ENCODE data around the gene TOMT.

The TOMT gene

GRCh38 chr11:72105888-72106287 lies at the start of gene TOMT:
Gene TOMT, plus strand, starts transcription at chr11:72105924. Its CDS starts 28 bp downstream, at chr11:72105952.
- peaks cover 12% of the 10 kb centered on the region for H3K36me3 Mint-ChIP-seq (ENCODE audit: low read depth)
- H3K4me3 Mint-ChIP-seq, result no peak within 1 kb of the TSS
- DNase-seq, result no peak
- no peak within 1 kb of the TSS for H3K27ac Mint-ChIP-seq
- H3K27me3 Mint-ChIP-seq, result no peaks in the 10 kb centered on the region
- peaks cover 29% of the 10 kb centered on the region for H3K4me1 Mint-ChIP-seq
- H3K9me3 Mint-ChIP-seq, result no peaks in the 10 kb centered on the region
- ATAC-seq, result no peak

- H3K36me3 Mint-ChIP-seq (ENCODE audit: low read depth), result peaks cover 15% of the 10 kb centered on the region
- DNase-seq (no peak), ATAC-seq (no peak)
- no peaks in the 10 kb centered on the region for H3K4me1 Mint-ChIP-seq
- no peaks in the 10 kb centered on the region for H3K9me3 Mint-ChIP-seq
- H3K27ac Mint-ChIP-seq, result no peak overlapping the region
- H3K4me3 Mint-ChIP-seq, result no peak overlapping the region
- no peaks in the 10 kb centered on the region for H3K27me3 Mint-ChIP-seq
These were observed 47.2 kb upstream of the TOMT start for GRCh38 chr11:72058416-72059034.

- ATAC-seq, result no peak
- Mint-ChIP-seq H3K27me3 (no peaks in the 10 kb centered on the region), H3K4me1 (no peaks in the 10 kb centered on the region), H3K27ac (peak overlapping the region; percentile 5), H3K36me3 (ENCODE audit: low read depth) (peaks cover 13% of the 10 kb centered on the region), H3K9me3 (no peaks in the 10 kb centered on the region), H3K4me3 (no peak overlapping the region)
- no peak for DNase-seq
These were observed 43.9 kb upstream of the TOMT start for GRCh38 chr11:72061739-72062396.

- Mint-ChIP-seq H3K4me1 (peaks cover 30% of the 10 kb centered on the region), H3K9me3 (no peaks in the 10 kb centered on the region), H3K4me3 (no peak overlapping the region), H3K36me3 (ENCODE audit: low read depth) (peaks cover 16% of the 10 kb centered on the region), H3K27ac (no peak overlapping the region), H3K27me3 (no peaks in the 10 kb centered on the region)
- DNase-seq (no peak), ATAC-seq (no peak)
These were observed 38.9 kb upstream of the TOMT start for GRCh38 chr11:72066855-72067254.

GRCh38 chr11:72067266-72067665 lies 38.5 kb upstream of the TOMT start:
- Mint-ChIP-seq H3K4me1 (peaks cover 34% of the 10 kb centered on the region), H3K27ac (no peak overlapping the region), H3K36me3 (ENCODE audit: low read depth) (peaks cover 14% of the 10 kb centered on the region), H3K27me3 (no peaks in the 10 kb centered on the region), H3K4me3 (no peak overlapping the region), H3K9me3 (no peaks in the 10 kb centered on the region)
- DNase-seq (no peak), ATAC-seq (no peak)

- Mint-ChIP-seq H3K9me3 (no peaks in the 10 kb centered on the region), H3K36me3 (ENCODE audit: low read depth) (peaks cover 14% of the 10 kb centered on the region), H3K4me1 (peaks cover 38% of the 10 kb centered on the region), H3K4me3 (no peak overlapping the region), H3K27me3 (no peaks in the 10 kb centered on the region), H3K27ac (no peak overlapping the region)
- no peak for ATAC-seq
- no peak for DNase-seq
These were observed 38.0 kb upstream of the TOMT start for GRCh38 chr11:72067676-72068075.

- no peaks in the 10 kb centered on the region for H3K27me3 Mint-ChIP-seq
- no peaks in the 10 kb centered on the region for H3K9me3 Mint-ChIP-seq
- H3K4me1 Mint-ChIP-seq, result peaks cover 41% of the 10 kb centered on the region
- ATAC-seq (no peak), DNase-seq (no peak)
- peaks cover 14% of the 10 kb centered on the region for H3K36me3 Mint-ChIP-seq (ENCODE audit: low read depth)
- H3K27ac Mint-ChIP-seq, result peak overlapping the region; percentile 20
- H3K4me3 Mint-ChIP-seq, result no peak overlapping the region
These were observed 36.5 kb upstream of the TOMT start for GRCh38 chr11:72069200-72069599.

- Mint-ChIP-seq H3K27ac (peak overlapping the region; percentile 20), H3K4me3 (no peak overlapping the region), H3K27me3 (no peaks in the 10 kb centered on the region), H3K36me3 (ENCODE audit: low read depth) (peaks cover 14% of the 10 kb centered on the region), H3K9me3 (no peaks in the 10 kb centered on the region), H3K4me1 (peaks cover 41% of the 10 kb centered on the region)
- DNase-seq (no peak), ATAC-seq (peak; percentile 73)
These were observed 35.9 kb upstream of the TOMT start for GRCh38 chr11:72069787-72070251.

- Mint-ChIP-seq H3K27ac (peak overlapping the region; percentile 20), H3K9me3 (no peaks in the 10 kb centered on the region), H3K4me1 (peaks cover 44% of the 10 kb centered on the region), H3K4me3 (no peak overlapping the region), H3K27me3 (no peaks in the 10 kb centered on the region), H3K36me3 (ENCODE audit: low read depth) (peaks cover 14% of the 10 kb centered on the region)
- DNase-seq (no peak), ATAC-seq (no peak)
These were observed 35.2 kb upstream of the TOMT start for GRCh38 chr11:72070491-72070890.

- Mint-ChIP-seq H3K27ac (no peak overlapping the region), H3K4me3 (no peak overlapping the region), H3K9me3 (no peaks in the 10 kb centered on the region), H3K27me3 (no peaks in the 10 kb centered on the region), H3K36me3 (ENCODE audit: low read depth) (peaks cover 19% of the 10 kb centered on the region), H3K4me1 (peaks cover 48% of the 10 kb centered on the region)
- ATAC-seq (peak; percentile 59), DNase-seq (no peak)
These were observed 33.4 kb upstream of the TOMT start for GRCh38 chr11:72072348-72072747.

GRCh38 chr11:72075109-72075508 lies 30.6 kb upstream of the TOMT start:
- H3K27ac Mint-ChIP-seq, result no peak overlapping the region
- no peak overlapping the region for H3K4me3 Mint-ChIP-seq
- H3K4me1 Mint-ChIP-seq, result peaks cover 42% of the 10 kb centered on the region
- H3K9me3 Mint-ChIP-seq, result no peaks in the 10 kb centered on the region
- peaks cover 11% of the 10 kb centered on the region for H3K36me3 Mint-ChIP-seq (ENCODE audit: low read depth)
- H3K27me3 Mint-ChIP-seq, result no peaks in the 10 kb centered on the region
- no peak for ATAC-seq
- DNase-seq, result no peak

GRCh38 chr11:72075756-72076155 lies 30.0 kb upstream of the TOMT start:
- Mint-ChIP-seq H3K27me3 (no peaks in the 10 kb centered on the region), H3K4me1 (peaks cover 39% of the 10 kb centered on the region), H3K4me3 (no peak overlapping the region), H3K36me3 (ENCODE audit: low read depth) (peaks cover 11% of the 10 kb centered on the region), H3K9me3 (no peaks in the 10 kb centered on the region), H3K27ac (no peak overlapping the region)
- no peak for ATAC-seq
- DNase-seq, result no peak

GRCh38 chr11:72078477-72078876 lies 27.2 kb upstream of the TOMT start:
- H3K4me1 Mint-ChIP-seq, result peaks cover 42% of the 10 kb centered on the region
- H3K36me3 Mint-ChIP-seq (ENCODE audit: low read depth), result peaks cover 11% of the 10 kb centered on the region
- no peaks in the 10 kb centered on the region for H3K27me3 Mint-ChIP-seq
- peak overlapping the region; percentile 15 for H3K27ac Mint-ChIP-seq
- DNase-seq, result no peak
- ATAC-seq, result no peak
- no peaks in the 10 kb centered on the region for H3K9me3 Mint-ChIP-seq
- H3K4me3 Mint-ChIP-seq, result peak overlapping the region; percentile 91

- Mint-ChIP-seq H3K9me3 (no peaks in the 10 kb centered on the region), H3K4me3 (peak overlapping the region; percentile 91), H3K36me3 (ENCODE audit: low read depth) (peaks cover 11% of the 10 kb centered on the region), H3K4me1 (peaks cover 42% of the 10 kb centered on the region), H3K27ac (peak overlapping the region; percentile 97), H3K27me3 (no peaks in the 10 kb centered on the region)
- ATAC-seq, result no peak
- DNase-seq, result no peak
These were observed 25.9 kb upstream of the TOMT start for GRCh38 chr11:72079819-72080325.

All from activated naive CD8-positive, alpha-beta T cell treated with anti-CD3 and anti-CD28 coated beads, Interleukin-2, amount 50 U/mL, for 24 hours (primary cell).